NCI-H82 treated with DMSO at 0.1 percent for 48 hours (cell line): ENCODE results near the gene ZFP62.
"Not testable (repeated sequence)": the region's sequence is repeated elsewhere in the genome, so short reads cannot be mapped to it uniquely, and the experiment has no call there.

ENCODE experiments used
- DNase-seq: peaks from one replicate; lab custom pipeline; 2025; ENCODE audit not compliant: unreplicated experiment; lab: John Stamatoyannopoulos, UW

The ZFP62 gene

GRCh38 chr5:180831139-180832093, 29.7 kb downstream of the ZFP62 start:
- no peak for DNase-seq

GRCh38 chr5:180830253-180831138, 30.6 kb downstream of the ZFP62 start:
- DNase-seq = peak; percentile 84

- no peak for DNase-seq
These were observed 31.4 kb downstream of the ZFP62 start for GRCh38 chr5:180829726-180830125.

- DNase-seq = not testable (repeated sequence)
These were observed 32.1 kb downstream of the ZFP62 start for GRCh38 chr5:180828756-180829531.

GRCh38 chr5:180827374-180827773, 33.7 kb downstream of the ZFP62 start:
- DNase-seq = peak; percentile 26

GRCh38 chr5:180825768-180826525, 35.1 kb downstream of the ZFP62 start:
- no peak for DNase-seq

GRCh38 chr5:180824630-180825476, 36.2 kb downstream of the ZFP62 start:
- no peak for DNase-seq

GRCh38 chr5:180823940-180824629, 37.0 kb downstream of the ZFP62 start:
- peak; percentile 56 for DNase-seq

- no peak for DNase-seq
These were observed 37.7 kb downstream of the ZFP62 start for GRCh38 chr5:180823346-180823745.

GRCh38 chr5:180821538-180821937, 39.5 kb downstream of the ZFP62 start:
- DNase-seq = no peak

GRCh38 chr5:180820788-180821321, 40.2 kb downstream of the ZFP62 start:
- DNase-seq = no peak

- DNase-seq = no peak
These were observed 42.3 kb downstream of the ZFP62 start for GRCh38 chr5:180818677-180819341.

- DNase-seq = no peak
These were observed 43.0 kb downstream of the ZFP62 start for GRCh38 chr5:180817893-180818674.

GRCh38 chr5:180816608-180817534, 44.2 kb downstream of the ZFP62 start:
- DNase-seq = no peak

GRCh38 chr5:180815293-180815917, 45.7 kb downstream of the ZFP62 start:
- no peak for DNase-seq

GRCh38 chr5:180813420-180813819, 47.7 kb downstream of the ZFP62 start:
- no peak for DNase-seq
